ENCODE results near the gene GALK1.

DNA sequence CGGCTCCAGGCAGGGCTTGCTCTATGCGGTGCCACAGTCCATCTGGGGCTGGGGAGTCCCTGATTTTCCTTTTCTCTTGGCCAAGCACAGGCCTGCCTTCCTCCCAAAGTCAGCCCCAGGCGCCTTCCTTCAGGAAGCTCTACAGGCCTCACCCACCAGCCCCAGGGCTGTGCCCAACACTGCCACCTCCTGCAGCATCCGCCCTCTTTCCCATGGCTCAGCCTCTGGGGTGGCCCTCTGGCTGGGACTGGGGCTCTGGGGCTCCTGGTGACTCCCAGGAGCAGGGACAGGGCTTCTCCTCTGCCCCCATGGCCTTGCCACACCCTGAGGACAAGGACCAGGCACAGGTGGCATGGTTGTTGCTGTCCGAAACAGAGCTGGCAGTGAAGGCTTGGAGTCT, 42.9 kb downstream of the GALK1 start:
- TF ChIP-seq NCOA2 (CRISPR knock-in tag; IDR thresholded peaks at IDR 0.05) (no peak), ZSCAN31 (CRISPR knock-in tag; IDR thresholded peaks at IDR 0.05; ENCODE audit: low read depth) (no peak), SIN3A (IDR thresholded peaks at IDR 0.05; ENCODE audit: borderline replicate concordance, low read depth, low read length) (no peak), EZH2 (conservative IDR thresholded peaks at IDR 0.05; ENCODE audit: low read depth, low read length) (no peak), ZNF782 (CRISPR knock-in tag; IDR thresholded peaks at IDR 0.05; ENCODE audit: borderline replicate concordance) (no peak), ETV5 (CRISPR knock-in tag; IDR thresholded peaks at IDR 0.05; ENCODE audit: borderline replicate concordance) (no peak), HDAC2 (CRISPR knock-in tag; IDR thresholded peaks at IDR 0.05) (no peak), MED8 (CRISPR knock-in tag; IDR thresholded peaks at IDR 0.05; ENCODE audit: insufficient replicate concordance) (no peak), POLR2AphosphoS5 (IDR thresholded peaks at IDR 0.05; ENCODE audit: low read depth, low read length) (no peak), ZNF839 (CRISPR knock-in tag; IDR thresholded peaks at IDR 0.05; ENCODE audit: borderline replicate concordance) (no peak)
- TF ChIP-seq, protein P1, sequence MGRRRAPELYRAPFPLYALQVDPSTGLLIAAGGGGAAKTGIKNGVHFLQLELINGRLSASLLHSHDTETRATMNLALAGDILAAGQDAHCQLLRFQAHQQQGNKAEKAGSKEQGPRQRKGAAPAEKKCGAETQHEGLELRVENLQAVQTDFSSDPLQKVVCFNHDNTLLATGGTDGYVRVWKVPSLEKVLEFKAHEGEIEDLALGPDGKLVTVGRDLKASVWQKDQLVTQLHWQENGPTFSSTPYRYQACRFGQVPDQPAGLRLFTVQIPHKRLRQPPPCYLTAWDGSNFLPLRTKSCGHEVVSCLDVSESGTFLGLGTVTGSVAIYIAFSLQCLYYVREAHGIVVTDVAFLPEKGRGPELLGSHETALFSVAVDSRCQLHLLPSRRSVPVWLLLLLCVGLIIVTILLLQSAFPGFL (CRISPR knock-in tag; IDR thresholded peaks at IDR 0.05): no peak
- TF ChIP-seq, protein P2, sequence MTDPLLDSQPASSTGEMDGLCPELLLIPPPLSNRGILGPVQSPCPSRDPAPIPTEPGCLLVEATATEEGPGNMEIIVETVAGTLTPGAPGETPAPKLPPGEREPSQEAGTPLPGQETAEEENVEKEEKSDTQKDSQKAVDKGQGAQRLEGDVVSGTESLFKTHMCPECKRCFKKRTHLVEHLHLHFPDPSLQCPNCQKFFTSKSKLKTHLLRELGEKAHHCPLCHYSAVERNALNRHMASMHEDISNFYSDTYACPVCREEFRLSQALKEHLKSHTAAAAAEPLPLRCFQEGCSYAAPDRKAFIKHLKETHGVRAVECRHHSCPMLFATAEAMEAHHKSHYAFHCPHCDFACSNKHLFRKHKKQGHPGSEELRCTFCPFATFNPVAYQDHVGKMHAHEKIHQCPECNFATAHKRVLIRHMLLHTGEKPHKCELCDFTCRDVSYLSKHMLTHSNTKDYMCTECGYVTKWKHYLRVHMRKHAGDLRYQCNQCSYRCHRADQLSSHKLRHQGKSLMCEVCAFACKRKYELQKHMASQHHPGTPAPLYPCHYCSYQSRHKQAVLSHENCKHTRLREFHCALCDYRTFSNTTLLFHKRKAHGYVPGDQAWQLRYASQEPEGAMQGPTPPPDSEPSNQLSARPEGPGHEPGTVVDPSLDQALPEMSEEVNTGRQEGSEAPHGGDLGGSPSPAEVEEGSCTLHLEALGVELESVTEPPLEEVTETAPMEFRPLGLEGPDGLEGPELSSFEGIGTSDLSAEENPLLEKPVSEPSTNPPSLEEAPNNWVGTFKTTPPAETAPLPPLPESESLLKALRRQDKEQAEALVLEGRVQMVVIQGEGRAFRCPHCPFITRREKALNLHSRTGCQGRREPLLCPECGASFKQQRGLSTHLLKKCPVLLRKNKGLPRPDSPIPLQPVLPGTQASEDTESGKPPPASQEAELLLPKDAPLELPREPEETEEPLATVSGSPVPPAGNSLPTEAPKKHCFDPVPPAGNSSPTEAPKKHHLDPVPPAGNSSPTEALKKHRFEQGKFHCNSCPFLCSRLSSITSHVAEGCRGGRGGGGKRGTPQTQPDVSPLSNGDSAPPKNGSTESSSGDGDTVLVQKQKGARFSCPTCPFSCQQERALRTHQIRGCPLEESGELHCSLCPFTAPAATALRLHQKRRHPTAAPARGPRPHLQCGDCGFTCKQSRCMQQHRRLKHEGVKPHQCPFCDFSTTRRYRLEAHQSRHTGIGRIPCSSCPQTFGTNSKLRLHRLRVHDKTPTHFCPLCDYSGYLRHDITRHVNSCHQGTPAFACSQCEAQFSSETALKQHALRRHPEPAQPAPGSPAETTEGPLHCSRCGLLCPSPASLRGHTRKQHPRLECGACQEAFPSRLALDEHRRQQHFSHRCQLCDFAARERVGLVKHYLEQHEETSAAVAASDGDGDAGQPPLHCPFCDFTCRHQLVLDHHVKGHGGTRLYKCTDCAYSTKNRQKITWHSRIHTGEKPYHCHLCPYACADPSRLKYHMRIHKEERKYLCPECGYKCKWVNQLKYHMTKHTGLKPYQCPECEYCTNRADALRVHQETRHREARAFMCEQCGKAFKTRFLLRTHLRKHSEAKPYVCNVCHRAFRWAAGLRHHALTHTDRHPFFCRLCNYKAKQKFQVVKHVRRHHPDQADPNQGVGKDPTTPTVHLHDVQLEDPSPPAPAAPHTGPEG (CRISPR knock-in tag; IDR thresholded peaks at IDR 0.05): no peak

Data from HepG2 (cell line).